Activated T-cell treated with anti-CD3 and anti-CD28 coated beads for 1 hour (primary cell): ENCODE measurements around the gene ALLC.

Experiments used
- DNase-seq: peaks from one replicate; pipeline ENCODE4 v3.0.0-alpha.2; 2020; ENCODE audit warnings: low read depth

The ALLC gene

GRCh38 chr2:3725458-3726250, 67.7 kb downstream of the ALLC start:
- DNase-seq: no peak

- DNase-seq: no peak
Measured at GRCh38 chr2:3726511-3726910, 68.5 kb downstream of the ALLC start.

GRCh38 chr2:3727397-3728045, 69.5 kb downstream of the ALLC start:
- DNase-seq: no peak

GRCh38 chr2:3728104-3729054, 70.4 kb downstream of the ALLC start:
- DNase-seq: no peak

GRCh38 chr2:3729055-3729448, 71.1 kb downstream of the ALLC start:
- no peak for DNase-seq

GRCh38 chr2:3729786-3730185, 71.8 kb downstream of the ALLC start:
- DNase-seq: no peak

GRCh38 chr2:3730646-3731045, 72.6 kb downstream of the ALLC start:
- no peak for DNase-seq

- DNase-seq: no peak
Measured at GRCh38 chr2:3731829-3732228, 73.8 kb downstream of the ALLC start.

GRCh38 chr2:3736112-3736511, 78.1 kb downstream of the ALLC start:
- no peak for DNase-seq

- DNase-seq: no peak
Measured at GRCh38 chr2:3737128-3737527, 79.1 kb downstream of the ALLC start.

GRCh38 chr2:3738454-3738853, 80.5 kb downstream of the ALLC start:
- no peak for DNase-seq

GRCh38 chr2:3739313-3739712, 81.3 kb downstream of the ALLC start:
- DNase-seq: no peak

- no peak for DNase-seq
Measured at GRCh38 chr2:3741396-3741795, 83.4 kb downstream of the ALLC start.

- no peak for DNase-seq
Measured at GRCh38 chr2:3741867-3742602, 84.0 kb downstream of the ALLC start.

- DNase-seq: no peak
Measured at GRCh38 chr2:3742743-3743508, 84.9 kb downstream of the ALLC start.

GRCh38 chr2:3743951-3744555, 86.1 kb downstream of the ALLC start:
- DNase-seq: no peak

GRCh38 chr2:3745920-3746319, 87.9 kb downstream of the ALLC start:
- DNase-seq: no peak

GRCh38 chr2:3747032-3747654, 89.1 kb downstream of the ALLC start:
- no peak for DNase-seq

GRCh38 chr2:3747826-3748225, 89.8 kb downstream of the ALLC start:
- no peak for DNase-seq

GRCh38 chr2:3749201-3749600, 91.2 kb downstream of the ALLC start:
- DNase-seq: no peak
